Ovary (tissue), 9 donors: ENCODE measurements around the gene PACSIN3. TPM values are rescaled to one million over a fixed set of nuclear protein-coding genes. Genes with fewer than 3 reads are reported as not detected.

Experiments
- DNase-seq, 5 donors: peaks; one replicate each; pipeline ENCODE4 v3.0.0-alpha.2; 2019 to 2020
- H3K27ac ChIP-seq, 2 donors: fragments of 200-600 bp; one replicate each; pipeline versions ENCODE4 v1.5.1 to v1.8.0; 2019 to 2022
- H3K27me3 ChIP-seq: fragments of 200-600 bp; one replicate; pipeline ENCODE4 v1.8.0; 2022
- H3K36me3 ChIP-seq: fragments of 200-600 bp; sonication (generic); one replicate; pipeline ENCODE4 v1.5.1; 2019
- H3K4me1 ChIP-seq: one replicate; pipeline ENCODE4 v1.8.1; 2013; ENCODE audit warnings: mild to moderate bottlenecking, moderate library complexity; ENCODE audit not compliant: insufficient read depth
- H3K4me3 ChIP-seq: fragments of 200-600 bp; sonication (generic); one replicate; pipeline ENCODE4 v1.5.1; 2017
- H3K9me3 ChIP-seq, 2 donors: fragments of 200-600 bp in 1 of 2; sonication (generic) in 1 of 2; one replicate each; pipeline versions ENCODE4 v1.5.1 to v1.8.1; 2013 to 2019; ENCODE audit warnings: mild to moderate bottlenecking in 1 of 2, moderate library complexity in 1 of 2
- EP300 ChIP-seq: sonication (generic); formaldehyde crosslinking; IDR thresholded peaks from one replicate; pipeline ENCODE4 v1.6.1; 2017; ENCODE audit warnings: antibody characterized with exemption
- POLR2A ChIP-seq: fragments of 450-650 bp; IDR thresholded peaks from one replicate; pipeline ENCODE4 v1.6.1; 2017; ENCODE audit warnings: antibody characterized with exemption, mild to moderate bottlenecking, moderate library complexity
- WGBS, 3 donors: extraction: QIAGEN DNeasy Blood & Tissue Kit in 1 of 3; methylation state at CpG; one replicate each; pipeline versions ENCODE4 v1.1.5 to v1.1.7; 2013 to 2017; 5-methylcytosine and 5-hydroxymethylcytosine counted together
- intact Hi-C, 4 donors: fragments of 100-400 bp; cut with DNase I; formaldehyde crosslinking; loops; one replicate each; pipeline versions ENCODE4 v1.11.0 to v1.15.1; 2022 to 2023
- polyA plus RNA-seq, 2 donors: library from polyadenylated mRNA; stranded (reverse); fragments of 200-250 nt in 1 of 2; fragments of 350-450 nt in 1 of 2; fragmentation: Illumina TruSeq in 1 of 2; extraction: RNeasy Lipid Tissue Mini Kit (QIAGEN cat#74804) in 1 of 2; gene quantifications; one replicate each; pipeline ENCODE4 v1.2.3, GENCODE V29; 2013 to 2014
- total RNA-seq, 7 donors: library from RNA; depleted of rRNA in 2 of 7; stranded (reverse); fragments of >200 nt in 2 of 7; fragmentation: NEBNext Ultra II Directional in 3 of 7; extraction: Animal tissue kit (Norgen Biotek cat#: 25700) in 3 of 7; gene quantifications; one replicate each; pipeline versions ENCODE4 v1.1.0 to v1.2.4, GENCODE V29; 2016 to 2023
- TF ChIP-seq, protein P1 (sequence below), 3 donors: fragments of 450-650 bp in 2 of 3; fragments of 200-600 bp in 1 of 3; IDR thresholded peaks; one replicate each; pipeline versions ENCODE4 v1.5.1 to v1.8.0; 2016 to 2022; ENCODE audit warnings: antibody characterized with exemption in 3 of 3, mild to moderate bottlenecking in 1 of 3
- donor health status: DM: no; HTN: no; CAD: no; lungs with moderate emphysema.
- donor health status: DM: no; HTN: no; CAD: no.
- donor health status: Bipolar disorder and iron deficiency.
- donor health status: DM: yes; HTN: yes; CAD: no.
- donor health status: DM: no; HTN: no; CAD: no.
- donor health status: DM: yes; HTN: yes; CAD: no.

Gene PACSIN3
- total and polyA plus RNA-seq, 9 donors: 2.9 to 69.8 (median 38.8) TPM

GRCh38 chr11:47183031-47183856, 3.0 kb downstream of the PACSIN3 start:
- Histone ChIP-seq H3K4me3 (no peak overlapping the region), H3K27me3 (no peaks in the 10 kb centered on the region), H3K36me3 (no peaks in the 10 kb centered on the region), H3K27ac (no peak overlapping the region), H3K9me3 (no peaks in the 10 kb centered on the region), H3K4me1 (peaks cover 8% of the 10 kb centered on the region)
- 91 to 94% (median 93%) methylated on average over 22 to 25 of the region's 25 CpGs for WGBS, 3 donors
- TF ChIP-seq EP300 (no peak), POLR2A (no peak)
- TF ChIP-seq, protein P1, sequence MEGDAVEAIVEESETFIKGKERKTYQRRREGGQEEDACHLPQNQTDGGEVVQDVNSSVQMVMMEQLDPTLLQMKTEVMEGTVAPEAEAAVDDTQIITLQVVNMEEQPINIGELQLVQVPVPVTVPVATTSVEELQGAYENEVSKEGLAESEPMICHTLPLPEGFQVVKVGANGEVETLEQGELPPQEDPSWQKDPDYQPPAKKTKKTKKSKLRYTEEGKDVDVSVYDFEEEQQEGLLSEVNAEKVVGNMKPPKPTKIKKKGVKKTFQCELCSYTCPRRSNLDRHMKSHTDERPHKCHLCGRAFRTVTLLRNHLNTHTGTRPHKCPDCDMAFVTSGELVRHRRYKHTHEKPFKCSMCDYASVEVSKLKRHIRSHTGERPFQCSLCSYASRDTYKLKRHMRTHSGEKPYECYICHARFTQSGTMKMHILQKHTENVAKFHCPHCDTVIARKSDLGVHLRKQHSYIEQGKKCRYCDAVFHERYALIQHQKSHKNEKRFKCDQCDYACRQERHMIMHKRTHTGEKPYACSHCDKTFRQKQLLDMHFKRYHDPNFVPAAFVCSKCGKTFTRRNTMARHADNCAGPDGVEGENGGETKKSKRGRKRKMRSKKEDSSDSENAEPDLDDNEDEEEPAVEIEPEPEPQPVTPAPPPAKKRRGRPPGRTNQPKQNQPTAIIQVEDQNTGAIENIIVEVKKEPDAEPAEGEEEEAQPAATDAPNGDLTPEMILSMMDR (IDR thresholded peaks at IDR 0.05): no peak
- intact Hi-C loops: loop anchor here in 2 of 4 donors (5.0 to 10.0 kb wide), 3 partner anchors 74 to 232 kb away; partner anchors contain the start of genes MYBPC3 (in 1 of the 2) and NR1H3 (in 1 of the 2)
- no peak for DNase-seq

DNA sequence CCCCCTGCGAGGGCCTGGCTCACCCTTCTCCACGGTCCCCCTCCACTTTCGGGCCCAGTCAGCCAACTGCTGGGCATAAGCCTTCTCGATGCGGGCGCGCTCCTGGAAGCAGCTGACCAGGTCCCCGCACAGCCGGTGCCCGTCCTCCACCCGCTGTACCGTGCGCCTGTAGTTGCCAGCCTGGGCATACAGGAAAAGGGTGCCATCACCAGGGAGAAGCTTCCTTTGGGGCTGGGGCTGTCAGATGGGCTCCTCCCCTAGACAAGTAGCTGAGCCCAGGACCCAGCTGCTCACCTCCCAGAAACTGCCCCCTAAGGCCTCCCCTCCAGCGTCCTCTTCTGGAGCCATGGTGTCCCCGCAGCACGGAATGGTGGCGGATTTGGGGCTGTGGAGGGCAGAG, 3.9 kb downstream of the PACSIN3 start:
- H3K27me3 ChIP-seq: no peaks in the 10 kb centered on the region
- intact Hi-C loops: loop anchor here in 2 of 4 donors (5.0 to 10.0 kb wide), 3 partner anchors 75 to 232 kb away; partner anchors contain the start of genes MYBPC3 (in 1 of the 2) and NR1H3 (in 1 of the 2)
- H3K4me3 ChIP-seq: no peak overlapping the region
- DNase-seq: no peak
- H3K36me3 ChIP-seq: no peaks in the 10 kb centered on the region
- WGBS, 3 donors: 93 to 97% (median 94%) methylated on average over 17 of the region's 17 CpGs
- H3K4me1 ChIP-seq: peaks cover 16% of the 10 kb centered on the region
- no peak for TF ChIP-seq POLR2A
- TF ChIP-seq, protein P1 (IDR thresholded peaks at IDR 0.05): no peak
- TF ChIP-seq EP300: no peak
- H3K27ac ChIP-seq: no peak overlapping the region
- H3K9me3 ChIP-seq: no peaks in the 10 kb centered on the region

GRCh38 chr11:47181271-47181670, 5.0 kb downstream of the PACSIN3 start:
- DNase-seq: no peak
- no peaks in the 10 kb centered on the region for H3K27me3 ChIP-seq

More at GRCh38 chr11:47181271-47181670, 5.0 kb downstream of the PACSIN3 start:
- Histone ChIP-seq H3K36me3 (no peaks in the 10 kb centered on the region), H3K27ac (no peak overlapping the region), H3K4me1 (peaks cover 13% of the 10 kb centered on the region), H3K4me3 (no peak overlapping the region), H3K9me3 (no peaks in the 10 kb centered on the region)
- intact Hi-C loops: loop anchor here in 2 of 4 donors (5.0 to 10.0 kb wide), 3 partner anchors 76 to 234 kb away; partner anchors contain the start of genes MYBPC3 (in 1 of the 2) and NR1H3 (in 1 of the 2)
- 83 to 90% (median 88%) methylated on average over 6 of the region's 6 CpGs for WGBS, 3 donors
- TF ChIP-seq EP300: no peak
- TF ChIP-seq POLR2A: no peak
- TF ChIP-seq, protein P1 (IDR thresholded peaks at IDR 0.05): no peak
